Lung (tissue), 12 donors: ENCODE data around the gene TFAP2E. TPM values are rescaled to one million over a fixed set of nuclear protein-coding genes. Genes with fewer than 3 reads are reported as not detected.

ENCODE experiments used
- ATAC-seq: fragments of 200-7000 bp; cut with Tn5 transposase; one replicate; pipeline ENCODE4 v1.9.1; 2020; ENCODE audit warnings: moderate number of reproducible peaks; ENCODE audit not compliant: insufficient read depth, low FRiP score
- DNase-seq, 3 donors: peaks; one replicate each; pipeline ENCODE4 v3.0.0-alpha.2; 2013 to 2017
- H3K27ac ChIP-seq, 2 donors: one replicate each; pipeline ENCODE4 v1.5.1; 2013; ENCODE audit warnings: mild to moderate bottlenecking in 2 of 2, moderate library complexity in 2 of 2, control low read depth in 1 of 2, inconsistent platforms in 1 of 2, low read depth in 1 of 2, low read length in 1 of 2
- H3K27me3 ChIP-seq, 3 donors: one replicate each; pipeline ENCODE4 v1.5.1; 2013; ENCODE audit warnings: low read length in 2 of 3; ENCODE audit not compliant: control insufficient read depth in 3 of 3, insufficient read depth in 3 of 3
- H3K36me3 ChIP-seq, 4 donors: one replicate each; pipeline ENCODE4 v1.5.1; 2013; ENCODE audit warnings: low read length in 4 of 4, mild to moderate bottlenecking in 1 of 4, moderate library complexity in 1 of 4; ENCODE audit not compliant: control insufficient read depth in 4 of 4, insufficient read depth in 4 of 4
- H3K4me1 ChIP-seq, 5 donors: one replicate each; pipeline ENCODE4 v1.5.1; 2013; ENCODE audit warnings: low read length in 5 of 5, mild to moderate bottlenecking in 2 of 5, moderate library complexity in 1 of 5; ENCODE audit not compliant: control insufficient read depth in 5 of 5, insufficient read depth in 5 of 5
- H3K4me3 ChIP-seq: one replicate; pipeline ENCODE4 v1.5.1; 2013; ENCODE audit warnings: mild to moderate bottlenecking, control low read depth, moderate library complexity
- H3K9ac ChIP-seq, 2 donors: one replicate each; pipeline ENCODE4 v1.5.1; 2013; ENCODE audit warnings: low read length in 2 of 2, control low read depth in 1 of 2; ENCODE audit not compliant: insufficient read depth in 1 of 2
- H3K9me3 ChIP-seq, 4 donors: one replicate each; pipeline ENCODE4 v1.5.1; 2013; ENCODE audit warnings: low read length in 3 of 4, mild to moderate bottlenecking in 1 of 4, moderate library complexity in 1 of 4; ENCODE audit not compliant: control insufficient read depth in 4 of 4, insufficient read depth in 3 of 4
- CTCF ChIP-seq: IDR thresholded peaks from 2 replicates; pipeline ENCODE4 v1.5.1; 2012; ENCODE audit warnings: mild to moderate bottlenecking; ENCODE audit errors: control extremely low read depth, extremely low read depth
- WGBS, 2 donors: extraction: QIAGEN DNeasy Blood & Tissue Kit; methylation state at CpG; one replicate each; pipeline ENCODE4 v1.1.7; 2013; 5-methylcytosine and 5-hydroxymethylcytosine counted together
- polyA plus RNA-seq, 2 donors: library from polyadenylated mRNA; stranded (reverse); fragments of 200-250 nt; gene quantifications; one replicate each; pipeline ENCODE4 v1.2.1, GENCODE V29; 2013
- total RNA-seq, 2 donors: library from RNA; depleted of rRNA in 1 of 2; stranded (reverse); fragments of >200 nt in 1 of 2; gene quantifications; one replicate each; pipeline ENCODE4 v1.2.1, GENCODE V29; 2014 to 2021
- donor health status: control.
- donor health status: control.
- donor health status: Bipolar disorder and iron deficiency.
- donor health status: healthy.
- donor health status: DM: yes; HTN: yes; CAD: no.

The TFAP2E gene
- total and polyA plus RNA-seq, 4 donors: 1.4 to 2.5 (median 1.9) TPM

DNA sequence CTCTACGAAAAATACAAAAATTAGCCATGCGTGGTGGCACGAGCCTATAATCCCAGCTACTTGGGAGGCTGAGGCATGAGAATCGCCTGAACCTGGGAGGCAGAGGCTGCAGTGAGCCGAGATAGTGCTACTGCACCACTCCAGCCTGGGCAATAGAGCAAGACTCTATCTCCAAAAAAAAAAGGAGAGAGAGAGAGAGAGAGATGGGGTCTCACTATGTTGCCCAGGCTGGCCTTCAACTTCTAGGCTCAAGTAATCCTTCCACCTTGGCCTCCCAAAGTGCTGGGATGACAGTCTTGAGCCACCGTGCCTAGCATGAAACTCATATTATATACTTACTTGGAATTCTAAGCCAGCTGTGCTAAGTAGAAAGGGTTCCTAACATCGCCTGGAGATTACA lies 38.5 kb downstream of the TFAP2E start:
- no peak overlapping the region for H3K9ac ChIP-seq
- 97 to 98% methylated on average over 7 of the region's 7 CpGs for WGBS, 2 donors
- no peaks in the 10 kb centered on the region for H3K9me3 ChIP-seq
- H3K27ac ChIP-seq: no peak overlapping the region
- ATAC-seq (no peak), DNase-seq (no peak)
- peaks cover 7 to 25% (median 19%) of the 10 kb centered on the region in 4 donors for H3K36me3 ChIP-seq
- no peaks in the 10 kb centered on the region for H3K4me1 ChIP-seq
- TF ChIP-seq CTCF: no peak
- H3K4me3 ChIP-seq: no peak overlapping the region
- no peaks in the 10 kb centered on the region for H3K27me3 ChIP-seq

GRCh38 chr1:35615440-35615839 lies 42.3 kb downstream of the TFAP2E start:
- no peak overlapping the region for H3K4me3 ChIP-seq
- H3K27me3 ChIP-seq: no peaks in the 10 kb centered on the region
- no peaks in the 10 kb centered on the region for H3K4me1 ChIP-seq
- 84 to 86% methylated on average over 8 of the region's 8 CpGs for WGBS, 2 donors
- DNase-seq (no peak), ATAC-seq (no peak)
- no peaks in the 10 kb centered on the region for H3K9me3 ChIP-seq
- H3K27ac ChIP-seq: no peak overlapping the region
- no peak overlapping the region for H3K9ac ChIP-seq
- H3K36me3 ChIP-seq: peaks cover 2 to 13% (median 12%) of the 10 kb centered on the region in 4 donors
- TF ChIP-seq CTCF: no peak

GRCh38 chr1:35619237-35620121 lies 46.4 kb downstream of the TFAP2E start:
- peaks cover 9 to 23% (median 15%) of the 10 kb centered on the region in 4 donors for H3K36me3 ChIP-seq
- no peak overlapping the region for H3K9ac ChIP-seq
- no peak overlapping the region for H3K27ac ChIP-seq
- H3K4me3 ChIP-seq: no peak overlapping the region
- ATAC-seq (no peak), DNase-seq (no peak)
- H3K27me3 ChIP-seq: no peaks in the 10 kb centered on the region
- no peaks in the 10 kb centered on the region for H3K9me3 ChIP-seq
- 71 to 79% methylated on average over 6 of the region's 6 CpGs for WGBS, 2 donors
- no peaks in the 10 kb centered on the region for H3K4me1 ChIP-seq
- TF ChIP-seq CTCF: no peak
